ENCODE data around the gene ELAPOR2.
"Not testable (repeated sequence)": the region's sequence is repeated elsewhere in the genome, so short reads cannot be mapped to it uniquely, and the experiment has no call there.

Gene ELAPOR2

GRCh38 chr7:87046456-87046855 lies 13.0 kb downstream of the ELAPOR2 start:
- DNase-seq, result no peak

DNA sequence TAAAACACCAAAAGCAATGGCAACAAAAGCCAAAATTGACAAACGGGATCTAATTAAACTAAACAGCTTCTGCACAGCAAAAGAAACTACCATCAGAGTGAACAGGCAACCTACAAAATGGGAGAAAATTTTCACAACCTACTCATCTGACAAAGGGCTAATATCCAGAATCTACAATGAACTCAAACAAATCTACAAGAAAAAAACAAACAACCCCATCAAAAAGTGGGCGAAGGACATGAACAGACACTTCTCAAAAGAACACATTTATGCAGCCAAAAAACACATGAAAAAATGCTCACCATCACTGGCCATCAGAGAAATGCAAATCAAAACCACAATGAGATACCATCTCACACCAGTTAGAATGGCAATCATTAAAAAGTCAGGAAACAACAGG lies 14.7 kb downstream of the ELAPOR2 start:
- DNase-seq, result not testable (repeated sequence)

DNA sequence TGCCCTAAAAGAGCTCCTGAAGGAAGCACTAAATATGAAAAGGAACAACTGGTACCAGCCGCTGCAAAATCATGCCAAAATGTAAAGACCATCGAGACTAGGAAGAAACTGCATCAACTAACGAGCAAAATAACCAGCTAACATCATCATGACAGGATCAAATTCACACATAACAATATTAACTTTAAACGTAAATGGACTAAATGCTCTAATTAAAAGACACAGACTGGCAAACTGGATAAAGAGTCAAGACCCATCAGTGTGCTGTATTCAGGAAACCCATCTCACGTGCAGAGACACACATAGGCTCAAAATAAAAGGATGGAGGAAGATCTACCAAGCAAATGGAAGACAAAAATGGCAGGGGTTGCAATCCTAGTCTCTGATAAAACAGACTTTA lies 17.9 kb downstream of the ELAPOR2 start:
- DNase-seq, result not testable (repeated sequence)

DNA sequence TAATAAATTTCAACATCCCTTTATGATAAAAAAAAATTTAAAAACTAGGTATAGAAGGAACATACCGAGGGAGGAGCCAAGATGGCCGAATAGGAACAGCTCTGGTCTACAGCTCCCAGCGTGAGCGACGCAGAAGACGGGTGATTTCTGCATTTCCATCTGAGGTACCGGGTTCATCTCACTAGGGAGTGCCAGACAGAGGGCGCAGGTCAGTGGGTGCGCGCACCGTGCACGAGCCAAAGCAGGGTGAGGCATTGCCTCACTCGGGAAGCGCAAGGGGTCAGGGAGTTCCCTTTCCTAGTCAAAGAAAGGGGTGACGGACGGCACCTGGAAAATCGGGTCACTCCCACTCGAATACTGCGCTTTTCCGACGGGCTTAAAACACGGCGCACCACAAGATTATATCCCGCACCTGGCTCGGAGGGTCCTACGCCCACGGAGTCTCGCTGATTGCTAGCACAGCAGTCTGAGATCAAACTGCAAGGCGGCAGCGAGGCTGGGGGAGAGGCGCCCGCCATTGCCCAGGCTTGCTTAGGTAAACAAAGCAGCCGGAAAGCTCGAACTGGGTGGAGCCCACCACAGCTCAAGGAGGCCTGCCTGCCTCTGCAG lies 19.7 kb downstream of the ELAPOR2 start:
- DNase-seq, result not testable (repeated sequence)

DNA sequence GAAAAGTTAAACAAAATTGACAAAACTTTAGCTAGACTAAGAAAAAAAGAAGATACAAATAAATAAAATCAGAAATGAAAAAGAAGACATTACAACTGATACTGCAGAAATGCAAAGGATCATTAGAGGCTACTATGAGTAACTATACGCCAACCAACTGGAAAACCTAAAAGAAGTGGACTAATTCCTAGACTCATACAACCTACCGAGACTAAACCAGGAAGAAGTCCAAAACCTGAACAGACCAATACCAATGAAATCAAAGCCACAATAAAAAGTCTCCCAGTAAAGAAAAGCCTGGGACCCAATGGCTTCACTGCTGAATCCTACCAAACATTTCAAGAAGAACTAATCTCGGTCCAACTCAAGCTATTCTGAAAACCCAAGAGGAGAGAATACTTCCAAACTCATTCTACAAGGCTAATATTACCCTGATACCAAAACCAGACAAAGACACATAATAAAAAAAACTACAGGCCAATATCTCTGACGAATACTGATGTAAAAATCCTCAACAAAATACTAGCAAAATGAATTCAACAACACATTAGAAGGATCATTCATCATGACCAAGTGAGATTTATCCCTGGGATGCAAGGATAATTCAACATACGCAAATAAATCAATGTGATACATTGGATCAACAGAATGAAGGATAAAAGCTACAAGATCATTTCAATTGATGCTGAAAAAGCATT lies 20.3 kb downstream of the ELAPOR2 start:
- no peak for DNase-seq

- DNase-seq, result no peak
Observed at GRCh38 chr7:87036985-87037384, 22.5 kb downstream of the ELAPOR2 start.

DNA sequence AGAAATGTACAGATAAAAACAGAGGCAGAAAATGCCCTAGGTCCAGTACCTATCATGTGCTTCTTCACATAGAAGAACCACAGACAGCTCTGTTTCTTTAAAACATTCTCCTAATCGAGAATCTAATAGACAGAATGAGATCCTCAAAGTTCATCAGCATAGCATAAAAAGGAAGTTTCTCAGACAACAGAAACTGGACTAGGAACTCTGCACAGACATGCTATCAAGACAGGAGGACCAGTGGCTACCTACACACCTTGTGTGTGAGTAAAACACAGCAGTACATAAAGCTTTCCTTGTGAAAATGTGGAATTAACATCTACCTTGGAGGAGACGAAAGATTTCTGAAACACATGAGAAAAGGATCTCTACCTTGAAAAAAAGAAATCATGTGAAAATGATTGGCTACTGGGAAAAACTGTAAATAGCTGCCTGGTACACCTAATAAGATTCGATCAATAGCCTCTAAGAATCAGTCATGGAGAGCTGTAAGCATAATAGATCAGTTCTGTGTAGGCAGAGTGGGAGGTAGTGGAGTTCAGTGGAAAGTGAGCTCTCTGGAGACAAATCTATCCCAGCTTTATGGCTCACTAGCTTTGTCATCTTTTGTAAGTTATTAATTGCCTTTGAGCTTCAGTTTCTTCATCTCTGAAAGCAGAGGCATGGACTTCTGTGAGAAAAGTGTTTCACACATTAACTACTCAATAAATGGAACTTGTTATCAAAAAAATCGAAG lies 26.7 kb downstream of the ELAPOR2 start:
- no peak for DNase-seq

DNA sequence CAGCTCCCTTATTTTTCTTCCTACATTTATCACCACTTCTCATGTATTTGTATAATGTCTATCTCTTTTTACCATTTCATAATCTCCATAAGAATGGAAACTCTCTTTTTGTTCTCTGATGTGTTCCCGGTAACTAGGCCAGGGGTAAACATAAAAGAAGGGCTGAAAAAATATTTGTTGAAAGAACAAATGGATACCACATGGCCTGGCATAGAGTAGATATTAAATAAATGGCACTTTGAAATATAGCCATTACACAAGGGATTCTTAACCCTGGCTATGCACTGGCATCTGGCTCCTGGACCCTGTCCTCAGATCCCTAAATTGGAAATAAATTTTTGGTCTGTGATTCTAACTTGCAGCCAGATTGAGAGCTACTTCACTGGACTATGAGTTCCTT lies 30.4 kb downstream of the ELAPOR2 start:
- DNase-seq, result no peak

DNA sequence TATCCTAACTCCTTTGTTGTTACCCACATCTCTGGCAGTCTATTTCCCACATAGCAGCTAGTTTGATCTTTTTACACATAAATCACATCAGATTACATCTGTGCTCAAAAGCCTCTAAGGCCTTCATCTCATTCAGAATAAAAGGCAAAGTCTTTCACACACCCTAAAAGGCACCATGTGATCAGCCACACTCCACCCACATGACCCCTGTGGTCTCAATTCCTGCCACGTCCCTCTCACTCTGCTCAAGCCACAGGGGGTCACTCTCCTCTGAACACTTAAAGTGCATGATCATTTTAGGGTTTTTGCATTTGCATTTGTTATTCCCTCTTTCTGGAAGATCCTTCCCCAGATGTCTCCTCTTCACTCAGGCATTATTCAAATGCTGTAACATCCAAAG lies 30.8 kb downstream of the ELAPOR2 start:
- no peak for DNase-seq

GRCh38 chr7:87027900-87028299 lies 31.6 kb downstream of the ELAPOR2 start:
- DNase-seq, result no peak

DNA sequence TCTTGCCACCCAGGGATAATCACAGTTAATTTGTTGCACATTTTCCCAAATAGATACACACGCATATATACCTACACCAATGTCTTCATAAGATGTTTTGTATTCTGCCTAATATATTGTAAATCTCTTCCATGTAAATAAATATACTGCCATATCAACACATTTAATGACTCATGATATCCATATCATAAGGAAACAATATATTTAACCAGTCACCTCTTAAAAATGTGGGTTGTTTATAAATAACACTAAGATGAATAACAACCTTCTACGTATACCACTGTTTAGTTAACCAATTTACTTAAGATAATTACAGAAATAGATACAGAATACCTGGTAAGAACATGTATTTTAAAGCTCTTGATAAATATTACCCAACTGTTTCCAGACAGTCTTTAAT lies 38.2 kb downstream of the ELAPOR2 start:
- DNase-seq, result no peak

DNA sequence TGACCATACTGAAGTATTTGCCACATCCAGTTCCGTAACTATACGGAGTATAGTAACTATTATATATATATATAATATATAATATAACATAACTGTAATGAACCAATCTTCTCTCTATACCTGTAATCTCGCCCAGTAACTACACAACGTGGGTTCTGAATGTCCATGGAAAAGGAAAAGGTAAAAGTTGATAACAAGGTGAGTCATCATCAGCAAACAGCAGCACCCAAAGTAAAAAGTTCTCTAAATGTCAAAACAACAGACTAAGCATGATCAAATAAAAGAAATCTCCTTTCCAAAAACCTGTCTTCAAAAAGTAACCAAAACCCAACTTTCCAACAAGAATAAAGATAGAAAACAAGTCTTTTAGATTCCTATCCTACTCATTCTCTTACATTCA lies 42.8 kb downstream of the ELAPOR2 start:
- DNase-seq, result no peak

- no peak for DNase-seq
Observed at GRCh38 chr7:87013840-87014190, 45.6 kb downstream of the ELAPOR2 start.

DNA sequence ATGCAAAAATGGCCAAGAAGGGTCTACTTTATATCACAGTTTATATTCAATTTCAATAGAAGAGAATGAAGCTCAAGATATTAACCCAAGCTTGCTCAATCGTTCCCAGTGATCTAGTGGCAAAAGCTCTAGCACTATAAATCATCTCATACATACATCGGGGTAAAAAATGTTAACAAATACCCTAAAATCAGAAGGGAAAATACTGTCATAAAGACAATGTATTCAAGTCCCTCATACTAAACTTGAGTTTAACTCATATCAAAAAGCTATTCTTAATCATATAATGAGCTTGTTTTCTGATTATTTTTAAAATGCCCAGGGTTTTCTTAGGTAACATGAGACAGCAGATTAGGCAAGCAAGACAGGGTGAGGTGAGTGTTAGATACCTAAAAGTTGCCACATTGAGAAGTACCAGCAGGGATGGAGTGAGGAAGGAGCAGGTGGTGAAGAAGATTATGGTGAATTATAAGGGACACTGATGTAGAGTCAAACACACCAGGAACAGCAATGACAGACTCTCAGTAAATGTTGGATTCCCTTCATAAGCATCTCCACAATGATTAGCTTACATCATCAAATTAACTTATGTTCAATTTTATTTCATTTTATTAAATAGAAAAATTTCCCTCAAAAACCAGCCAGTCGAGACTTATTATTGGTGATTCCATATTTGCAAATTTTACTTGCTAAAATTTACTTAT lies 46.2 kb downstream of the ELAPOR2 start:
- DNase-seq, result no peak

Data from fibroblast of skin of back (primary cell).